ENCODE results near the gene RABGGTA.

Gene RABGGTA

DNA sequence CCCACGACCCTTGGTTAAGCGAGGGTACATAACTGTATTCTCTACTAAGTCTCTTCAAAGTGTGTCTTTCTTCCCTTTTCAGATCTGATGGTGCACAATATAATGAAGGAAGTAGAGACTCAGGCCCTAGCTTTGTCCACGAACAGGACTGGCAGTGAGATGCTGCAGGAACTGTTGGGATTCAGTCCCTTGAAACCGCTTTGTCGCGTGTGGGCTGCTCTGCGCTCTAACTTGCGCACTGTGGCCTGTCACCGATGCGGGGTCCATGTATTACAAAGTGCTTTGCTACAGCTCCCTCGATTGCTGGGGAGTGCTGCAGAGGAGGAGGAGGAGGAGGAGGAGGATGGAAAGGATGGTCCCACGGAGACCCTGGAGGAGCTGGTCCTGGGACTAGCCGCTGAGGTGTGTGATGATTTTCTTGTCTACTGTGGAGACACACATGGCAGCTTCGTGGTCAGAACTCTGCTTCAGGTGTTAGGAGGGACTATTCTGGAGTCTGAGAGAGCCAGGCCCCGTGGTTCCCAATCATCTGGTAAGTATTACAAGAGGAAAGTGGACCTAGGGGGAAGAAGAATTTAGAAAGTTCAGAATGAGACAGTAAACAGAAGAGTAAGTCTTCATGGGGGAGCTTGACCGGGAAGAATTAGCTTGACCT is 29.1 kb upstream of the RABGGTA start:
- no peak for DNase-seq (ENCODE audit: low read depth in 2 of 2)

DNA sequence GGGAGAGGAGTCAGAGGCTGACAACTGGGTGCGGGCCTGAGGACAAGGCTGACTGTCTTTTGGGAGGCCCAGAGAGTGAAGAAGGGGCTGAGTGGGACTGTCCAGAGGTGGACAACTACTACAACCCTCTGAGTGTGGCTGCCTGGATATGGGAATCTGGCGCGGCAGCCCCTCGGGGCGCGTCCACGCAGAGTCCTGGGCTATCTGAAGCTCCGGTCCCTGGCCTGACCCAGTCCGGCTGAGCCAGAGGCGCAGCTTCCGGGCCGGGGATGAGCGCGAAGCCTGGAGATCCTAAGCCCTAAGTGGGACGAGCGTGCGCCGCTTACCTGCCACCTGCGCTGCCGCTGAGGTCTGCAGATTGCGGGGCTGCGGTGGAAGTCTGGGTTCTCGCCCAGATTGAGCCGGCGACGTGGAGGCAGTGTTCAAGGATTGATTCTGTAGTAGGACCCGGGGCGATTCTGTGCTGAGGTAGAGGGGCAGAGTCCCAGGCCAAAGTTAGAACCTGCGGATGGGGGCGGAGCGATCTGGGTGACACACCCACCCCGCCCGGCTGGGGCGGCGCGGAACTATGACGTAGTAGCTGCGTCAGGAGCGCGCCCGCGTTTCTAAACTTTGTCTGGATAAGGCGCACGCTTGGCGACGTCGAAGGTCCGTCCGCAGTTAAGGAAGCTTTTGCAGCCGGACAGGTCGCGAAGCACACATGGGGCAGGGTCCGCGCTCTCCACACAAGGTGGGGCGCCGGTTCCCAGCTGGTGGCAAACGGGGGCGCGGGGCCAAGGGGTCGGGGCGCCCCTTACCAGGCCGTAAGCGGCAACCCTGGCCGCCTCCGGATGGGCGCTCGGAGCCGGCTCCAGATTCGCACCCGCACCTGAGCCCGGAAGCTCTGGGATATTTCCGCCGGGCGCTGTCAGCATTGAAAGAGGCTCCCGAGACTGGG is 28.1 kb upstream of the RABGGTA start, which contains the start of the genes DHRS1 and NOP9:
DHRS1 (minus strand) TSS at position 526 of the 937 bp plus-strand sequence. CDS start 674 bp downstream, outside the sequence.
NOP9 (plus strand) TSS at position 596 of the 937 bp plus-strand sequence; CDS start at position 701, 105 bp downstream.
- DNase-seq (ENCODE audit: low read depth in 2 of 2): peak; percentile 77 to 93

DNA sequence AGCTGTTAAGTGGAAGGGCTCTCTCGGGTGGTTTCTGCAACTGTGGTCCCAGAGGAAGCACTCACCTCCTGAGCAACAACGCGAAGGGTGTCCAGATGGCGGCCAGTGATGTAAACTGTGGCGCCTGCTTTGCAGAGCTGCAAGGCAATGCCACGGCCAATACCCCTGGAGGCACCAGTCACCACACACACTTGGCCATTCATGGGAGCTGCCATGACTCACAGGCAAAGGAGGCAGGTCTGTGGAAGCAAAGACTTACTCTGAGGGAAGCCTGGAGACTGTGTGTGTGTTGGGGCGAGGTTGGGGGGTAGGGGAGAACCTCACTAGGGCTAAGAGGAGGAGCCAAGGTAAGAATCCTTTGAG is 27.5 kb upstream of the RABGGTA start:
- no peak for DNase-seq (ENCODE audit: low read depth in 2 of 2)

DNA sequence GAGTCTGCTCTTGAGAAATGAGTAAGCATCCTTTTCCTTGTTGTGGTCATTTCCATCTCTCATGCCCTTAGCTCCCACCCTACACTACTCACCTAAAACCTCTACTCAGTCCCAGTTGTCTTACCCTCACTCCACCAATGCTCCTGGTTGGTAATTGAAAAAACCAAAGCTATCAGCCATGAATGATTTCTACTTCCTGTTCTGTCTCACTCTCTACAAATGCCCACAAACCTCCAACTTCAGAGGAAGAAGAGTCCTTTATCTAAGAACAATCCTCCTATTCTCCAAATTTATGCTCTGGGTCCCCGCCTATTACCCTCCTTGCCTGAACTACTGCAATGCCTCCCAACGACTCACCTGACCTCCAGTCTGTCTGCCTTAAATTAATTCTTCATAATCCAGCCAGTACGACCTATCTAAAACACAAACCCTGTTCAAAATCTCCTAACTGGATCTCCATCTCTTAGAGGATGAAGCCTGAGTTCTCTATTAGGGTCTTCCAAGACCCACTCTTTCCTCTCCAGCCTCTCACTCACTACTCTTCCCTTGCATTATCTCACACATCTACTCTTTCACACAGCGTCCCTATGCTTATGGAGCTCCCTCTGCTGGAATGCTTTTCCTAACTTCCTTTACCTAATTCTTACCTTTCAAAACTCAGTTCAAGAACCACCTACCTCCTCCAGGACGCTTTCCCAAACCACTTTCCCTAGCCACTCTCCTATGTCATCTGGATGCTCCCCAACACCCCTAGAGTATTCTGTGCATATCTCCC is 26.0 kb upstream of the RABGGTA start:
- no peak for DNase-seq (ENCODE audit: low read depth in 2 of 2)

DNA sequence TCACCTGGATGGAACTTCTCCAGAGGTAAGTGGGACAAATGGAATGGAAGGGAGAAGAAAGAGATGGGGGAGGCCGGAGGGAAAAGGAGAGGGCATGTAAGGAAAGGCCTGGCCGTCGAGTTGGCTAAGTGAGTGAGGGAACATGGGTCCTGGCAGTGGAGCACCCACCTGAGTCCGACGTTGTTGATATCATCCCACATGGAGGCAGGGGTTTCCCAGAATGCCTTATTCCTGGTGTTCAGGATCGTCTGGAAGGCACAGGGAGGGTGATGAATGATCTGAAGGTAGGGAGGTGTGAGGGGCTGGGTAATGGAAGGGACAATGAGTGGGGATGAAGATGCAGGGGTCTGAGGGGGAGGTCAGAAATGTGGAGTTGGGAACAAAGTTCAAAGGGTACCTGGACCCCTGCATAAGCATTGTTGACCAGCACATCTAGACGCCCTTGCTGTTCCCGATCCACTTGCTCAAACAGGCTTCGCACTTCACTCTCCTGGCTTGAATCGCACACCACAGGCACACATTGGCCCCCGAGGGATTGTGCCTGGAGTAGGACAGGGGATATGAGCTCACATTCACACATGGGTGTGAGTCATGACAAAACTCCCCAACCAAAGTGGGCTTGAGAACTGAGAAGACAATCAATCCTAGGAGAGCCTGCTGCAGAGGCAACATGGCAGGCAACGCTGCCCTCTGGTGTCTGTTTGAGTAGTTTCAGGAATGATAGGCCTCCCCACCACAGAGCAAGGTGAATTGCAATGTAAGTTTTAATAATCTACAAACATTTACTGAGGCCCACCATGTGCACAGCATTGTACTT is 25.2 kb upstream of the RABGGTA start:
- peak in 1 of 2 donors; percentile 49 for DNase-seq (ENCODE audit: low read depth in 2 of 2)

DNA sequence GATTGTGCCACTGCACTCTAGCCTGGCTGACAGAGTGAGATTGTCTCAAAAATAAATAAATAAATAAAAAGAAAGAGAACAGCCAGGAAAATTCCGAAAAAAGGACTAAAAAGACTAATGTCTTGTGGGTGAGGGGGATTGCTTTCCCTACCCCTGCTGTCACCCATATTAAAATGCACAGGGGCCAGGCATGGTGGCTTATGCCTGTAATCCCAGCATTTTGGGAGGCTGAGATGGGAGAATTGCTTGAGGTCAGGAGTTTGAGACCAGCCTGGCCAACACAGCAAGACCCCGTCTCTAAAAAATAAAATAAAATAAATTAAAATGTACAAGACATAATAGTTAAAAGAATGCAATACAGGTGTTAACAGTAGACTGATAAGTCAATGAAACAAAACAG is 22.1 kb upstream of the RABGGTA start:
- no peak for DNase-seq (ENCODE audit: low read depth in 2 of 2)

DNA sequence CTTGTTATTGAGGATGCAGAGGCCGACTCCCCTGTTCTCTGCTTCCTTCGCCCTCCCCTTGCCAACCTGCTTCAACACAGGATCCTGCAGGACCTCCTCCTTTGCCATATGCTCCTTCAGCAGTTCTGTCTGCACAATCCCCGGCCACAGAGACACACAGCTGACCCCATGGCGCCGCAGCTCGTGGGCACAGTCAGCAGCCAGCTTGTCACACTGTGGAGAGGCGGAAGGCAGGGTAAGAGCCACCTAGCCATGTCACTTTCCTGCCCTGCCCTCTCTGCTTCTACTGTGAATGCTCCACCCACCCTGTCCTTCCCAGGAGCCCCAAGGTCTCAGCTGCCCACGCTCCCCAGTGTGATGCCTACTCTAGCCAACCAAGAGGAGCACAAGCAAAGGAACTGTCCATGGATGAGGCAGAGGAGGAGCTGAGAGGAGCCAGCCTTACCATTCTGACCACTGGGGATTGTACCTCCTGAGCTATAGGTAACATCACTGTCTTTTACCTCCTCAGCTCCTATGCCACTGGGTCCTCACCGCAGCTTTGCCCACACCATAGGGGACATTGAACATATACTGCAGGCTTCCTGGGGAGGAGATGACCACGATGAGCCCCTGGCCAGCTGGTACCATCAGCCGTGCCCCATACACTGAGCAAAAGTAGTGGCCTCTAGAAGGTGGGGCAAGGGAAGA is 20.9 kb upstream of the RABGGTA start:
- DNase-seq (ENCODE audit: low read depth in 2 of 2): no peak

DNA sequence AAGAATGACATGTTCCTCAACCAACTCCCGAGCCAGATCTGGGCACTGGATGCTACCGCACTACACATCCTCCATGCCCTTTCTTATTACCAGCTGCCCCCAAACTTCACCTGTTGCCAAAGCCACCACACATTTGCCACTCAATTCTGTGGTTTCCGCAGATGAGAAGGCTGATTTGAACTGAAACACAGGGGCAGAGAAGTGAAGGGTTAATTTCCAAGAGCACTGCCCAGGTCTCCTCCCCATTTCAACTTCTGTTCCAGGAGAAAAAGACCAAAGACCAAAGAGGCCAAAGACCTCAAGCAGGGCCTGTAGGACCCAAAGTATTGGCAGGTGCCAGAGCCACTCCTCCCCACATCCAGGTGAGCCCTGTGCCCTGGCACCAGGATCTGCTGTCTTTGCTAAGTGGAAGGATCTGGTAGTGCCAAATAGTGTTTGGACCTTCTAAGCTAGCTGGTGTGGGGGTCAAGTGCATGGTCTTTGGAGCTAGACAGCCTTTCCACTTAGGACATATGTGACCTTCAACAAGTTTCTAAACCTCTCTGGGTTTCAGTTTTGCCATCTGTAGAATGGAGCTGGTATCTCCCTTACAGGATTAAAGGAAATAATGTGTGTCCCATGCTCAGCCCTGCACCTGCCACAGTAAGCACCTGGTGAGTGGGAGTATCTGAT is 20.2 kb upstream of the RABGGTA start:
- no peak for DNase-seq (ENCODE audit: low read depth in 2 of 2)

DNA sequence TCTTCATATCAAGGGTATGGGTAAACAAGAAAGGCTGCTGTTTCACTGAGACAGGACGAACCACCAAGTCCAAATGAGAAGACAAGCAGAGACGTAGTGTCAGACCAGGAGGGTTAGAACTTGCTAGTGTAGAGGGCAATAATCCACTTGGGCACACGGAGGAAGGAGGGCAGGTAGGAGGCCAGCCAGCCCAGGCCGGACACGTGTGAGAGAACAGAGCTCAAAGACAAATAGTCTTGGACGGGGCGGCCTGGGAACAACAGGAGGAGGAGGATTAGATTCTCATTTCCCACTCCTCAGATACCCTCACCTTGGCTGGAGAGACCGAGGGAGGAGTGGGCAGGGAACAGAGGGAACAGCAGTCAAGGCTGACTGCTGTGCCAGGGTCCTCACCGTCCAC is 19.3 kb upstream of the RABGGTA start:
- no peak for DNase-seq (ENCODE audit: low read depth in 2 of 2)

DNA sequence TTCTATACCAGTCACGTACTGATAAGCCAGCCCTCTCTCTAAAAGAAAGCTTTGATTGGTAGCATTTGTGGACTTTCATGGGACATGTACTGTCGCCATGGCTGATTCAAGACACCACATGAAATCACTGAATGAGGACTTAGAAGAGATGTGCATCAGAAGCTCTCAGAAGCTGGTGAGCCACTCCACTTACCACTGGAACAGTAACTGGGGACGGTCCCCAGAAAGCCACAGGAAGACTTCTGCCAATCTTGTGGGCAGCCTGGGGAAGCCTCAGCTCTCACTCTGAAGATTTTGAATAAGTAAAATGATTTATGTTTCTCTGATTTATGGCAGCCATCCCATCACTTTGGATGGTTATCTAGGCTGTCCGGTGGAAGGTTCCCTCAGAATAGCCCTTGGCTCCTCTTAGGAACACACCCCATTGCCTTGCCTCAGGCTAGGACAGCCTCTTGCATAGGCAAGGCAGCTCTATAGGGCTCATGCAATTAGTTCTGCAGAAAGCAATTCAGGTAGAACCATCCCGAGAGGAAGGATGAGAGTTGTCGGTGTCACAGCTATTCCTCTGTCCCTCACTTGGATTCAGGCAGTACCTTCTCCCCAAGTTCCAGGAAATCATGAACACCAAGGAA is 18.4 kb upstream of the RABGGTA start:
- DNase-seq (ENCODE audit: low read depth in 2 of 2): no peak

DNA sequence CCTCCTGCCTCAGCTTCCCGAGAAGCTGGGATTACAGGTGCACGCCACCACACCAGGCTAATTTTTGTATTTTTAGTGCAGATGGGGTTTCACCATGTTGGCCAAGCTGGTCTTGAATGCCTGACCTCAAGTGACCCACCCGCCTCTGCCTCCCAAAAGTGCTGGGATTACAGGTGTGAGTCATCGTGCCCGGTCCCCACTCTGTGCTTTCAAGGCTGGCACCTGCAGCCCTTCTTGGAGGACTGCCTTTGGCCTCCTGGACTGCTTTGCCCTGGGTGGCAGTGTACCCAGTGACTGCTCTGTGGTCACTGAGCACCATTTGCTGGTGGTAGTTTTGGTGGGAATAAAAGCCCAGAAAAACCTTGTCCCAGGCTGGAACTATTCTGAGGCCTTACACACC is 15.6 kb upstream of the RABGGTA start:
- DNase-seq (ENCODE audit: low read depth in 2 of 2): no peak

DNA sequence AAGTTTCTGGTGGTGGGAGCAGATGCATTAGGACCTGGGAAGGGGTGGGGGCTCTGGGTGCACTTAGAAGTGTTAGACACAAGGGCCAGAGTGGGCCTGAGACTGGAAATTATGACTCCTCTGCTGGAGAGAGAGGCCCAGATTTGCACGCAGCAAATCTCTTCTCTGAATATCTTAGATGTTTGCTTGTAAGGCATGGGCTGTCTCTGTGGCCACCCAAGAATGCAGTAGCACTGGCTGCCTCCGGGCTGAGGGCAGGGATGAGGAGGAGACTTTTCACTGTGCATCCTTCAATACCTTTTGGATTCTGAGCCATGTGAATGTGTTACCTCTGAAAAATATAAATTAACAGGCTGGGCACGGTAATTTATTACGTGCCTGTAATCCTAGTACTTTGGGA is 14.0 kb upstream of the RABGGTA start:
- no peak for DNase-seq (ENCODE audit: low read depth in 2 of 2)

DNA sequence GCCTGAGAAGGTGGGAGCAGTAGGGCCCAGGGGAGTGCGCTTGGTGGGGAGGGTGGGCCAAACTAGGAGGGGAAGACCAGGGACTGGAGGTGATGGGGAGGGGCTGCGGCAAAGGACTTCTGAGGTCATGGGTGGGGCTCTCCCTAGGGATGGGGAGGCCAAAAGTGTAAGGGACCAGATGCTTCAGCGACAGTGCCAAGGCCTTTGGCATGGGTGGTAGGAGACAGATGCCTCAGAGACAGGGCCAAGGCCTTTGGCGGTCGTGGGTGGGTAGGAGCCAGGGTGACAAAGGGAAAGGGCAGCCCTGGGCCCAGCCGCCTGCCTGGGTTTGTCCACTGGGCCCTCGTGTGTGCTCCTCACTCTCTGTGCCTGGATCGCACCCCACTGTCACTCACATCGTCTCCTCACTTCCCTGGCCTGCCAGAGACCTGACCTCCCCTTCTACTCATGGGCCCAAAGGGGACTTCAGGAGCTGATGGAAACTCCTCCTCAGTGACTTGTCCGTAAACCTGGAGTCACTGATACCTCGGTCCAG is 13.2 kb upstream of the RABGGTA start:
- no peak for DNase-seq (ENCODE audit: low read depth in 2 of 2)

DNA sequence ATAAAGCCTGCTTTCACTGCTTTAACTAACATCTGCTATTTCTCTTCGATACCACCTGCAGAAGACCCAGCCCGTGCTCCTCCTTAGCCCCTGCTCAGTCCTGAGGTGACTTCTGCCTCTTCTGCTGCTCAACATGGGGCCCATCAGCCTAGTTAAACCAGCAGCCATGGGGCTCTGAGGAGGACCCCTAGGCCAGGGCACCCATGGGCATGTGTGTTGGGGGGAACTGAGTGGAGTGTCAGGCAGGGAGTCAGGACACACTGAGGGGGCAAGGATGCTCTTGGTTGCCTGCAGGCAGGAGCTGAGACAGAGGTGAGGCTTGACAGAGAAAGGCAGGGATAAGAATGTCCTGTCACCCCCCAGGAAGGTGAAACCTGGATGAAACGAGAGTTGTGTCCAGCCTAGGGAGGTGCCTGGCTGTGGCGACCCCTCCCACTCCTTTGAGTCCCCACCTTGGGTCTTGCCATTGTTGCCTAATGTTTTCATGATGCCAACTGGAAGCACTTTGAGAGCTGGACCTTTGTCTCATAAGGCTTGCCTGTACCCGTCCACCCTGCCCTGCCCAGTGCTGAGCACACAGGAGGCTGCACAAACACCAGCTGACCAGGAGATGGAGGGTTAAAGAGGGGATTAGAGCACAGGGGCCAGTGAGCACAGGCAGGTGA is 12.5 kb upstream of the RABGGTA start:
- DNase-seq (ENCODE audit: low read depth in 2 of 2): no peak

DNA sequence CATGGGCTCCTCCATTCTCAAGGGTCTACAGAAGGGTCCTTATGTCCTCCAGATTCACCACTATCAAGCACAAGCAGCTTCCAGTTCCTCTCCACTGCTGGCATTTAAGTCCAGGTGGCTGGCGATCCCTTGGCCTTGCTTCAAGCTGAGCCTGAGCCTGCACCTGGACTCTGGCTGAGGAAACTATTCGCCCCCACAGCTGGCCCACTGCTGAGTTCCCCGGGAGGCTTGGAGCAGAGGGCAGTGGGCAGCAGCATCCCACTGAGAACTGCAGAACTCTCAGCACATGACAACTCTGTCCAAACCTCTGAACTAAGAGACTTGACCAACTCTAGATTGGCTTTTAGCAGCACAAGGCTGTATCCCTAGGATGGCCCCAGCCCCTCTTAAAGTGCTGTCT is 11.3 kb upstream of the RABGGTA start:
- DNase-seq (ENCODE audit: low read depth in 2 of 2): no peak

DNA sequence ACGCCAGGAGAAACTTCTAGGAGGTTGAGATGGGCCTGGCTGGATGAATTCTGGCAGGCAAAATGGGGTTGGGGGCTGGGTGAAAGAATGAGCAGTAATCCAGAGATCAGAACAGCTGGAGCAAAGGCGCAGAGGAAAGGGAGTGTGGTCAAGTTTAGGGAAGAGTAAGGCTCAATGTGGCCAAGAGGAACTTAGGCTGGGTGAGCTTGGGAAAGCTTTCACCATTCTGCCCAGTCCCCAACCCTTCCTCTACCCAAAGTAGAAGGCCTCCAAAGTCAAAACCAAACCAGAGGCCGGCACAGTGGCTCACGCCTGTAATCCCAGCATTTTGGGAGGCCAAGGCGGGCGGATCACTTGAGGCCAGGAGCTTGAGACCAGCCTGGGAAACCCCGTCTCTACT is 10.2 kb upstream of the RABGGTA start:
- no peak for DNase-seq (ENCODE audit: low read depth in 2 of 2)

DNA sequence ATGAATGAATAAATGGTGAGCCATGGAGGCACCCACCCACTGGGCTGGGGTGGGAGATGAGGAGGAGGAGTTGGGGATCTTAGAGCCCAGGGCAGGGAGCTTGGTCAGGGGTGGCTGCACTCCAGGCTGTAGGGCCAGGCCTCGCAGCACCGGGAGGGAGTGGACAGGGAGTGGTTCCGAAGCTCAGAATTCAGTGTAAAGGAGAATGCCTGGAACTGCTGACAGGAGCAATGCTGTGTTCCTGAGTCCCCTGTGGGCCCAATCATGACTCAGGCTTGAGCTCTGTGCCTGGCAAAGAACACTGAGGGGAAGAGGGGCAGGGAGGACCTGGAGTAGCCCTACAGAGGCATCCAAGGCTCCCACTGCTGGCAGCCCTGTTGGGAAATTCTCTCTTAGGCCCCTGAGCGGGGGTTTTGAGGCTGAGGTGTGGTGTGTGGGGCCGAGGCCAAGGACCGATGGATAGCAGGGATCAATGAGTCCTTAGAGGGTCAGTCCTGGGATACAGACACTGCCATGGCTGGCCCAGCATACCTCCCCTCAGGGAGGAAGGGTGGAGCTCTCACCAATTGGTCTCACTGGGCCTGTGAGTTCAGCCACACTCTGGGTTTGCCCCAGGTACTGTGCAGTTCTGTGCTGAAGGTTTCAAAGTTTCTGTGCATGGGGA is 9.5 kb upstream of the RABGGTA start:
- no peak for DNase-seq (ENCODE audit: low read depth in 2 of 2)
